ENCODE measurements around the gene KCTD21.

The KCTD21 gene

GRCh38 chr11:78192911-78193351, 4.5 kb upstream of the KCTD21 start:
- H3K27me3 ChIP-seq (ENCODE audit: low read length), result no peaks in the 10 kb centered on the region
- no peaks in the 10 kb centered on the region for H3K9me3 ChIP-seq (ENCODE audit: insufficient read depth, low read length)
- no peak overlapping the region for H3K27ac ChIP-seq (ENCODE audit: low read depth, low read length)
- H3K79me2 ChIP-seq (ENCODE audit: insufficient read depth, low read length), result no peaks in the 10 kb centered on the region
- H3F3A ChIP-seq (ENCODE audit: insufficient read depth), result no peaks in the 10 kb centered on the region
- no peak overlapping the region for H3K4me3 ChIP-seq (ENCODE audit: insufficient read depth, low read length, poor library complexity, severe bottlenecking)
- no peaks in the 10 kb centered on the region for H3K36me3 ChIP-seq (ENCODE audit: low read length)
- H3K4me2 ChIP-seq (ENCODE audit: low read depth, low read length, poor library complexity, severe bottlenecking), result no peak overlapping the region
- H2AFZ ChIP-seq (ENCODE audit: low read depth, low read length, severe bottlenecking), result no peak overlapping the region
- H3K9me2 ChIP-seq (replicated peaks; ENCODE audit: insufficient read depth, low read length), result no peaks in the 10 kb centered on the region
- H4K20me1 ChIP-seq (ENCODE audit: low read depth, low read length), result no peaks in the 10 kb centered on the region
- no peak overlapping the region for H3K9ac ChIP-seq (ENCODE audit: low read length)
- TF ChIP-seq EZH2phosphoT487 (conservative IDR thresholded peaks at IDR 0.05; ENCODE audit: low read length) (no peak), CTCF (IDR thresholded peaks at IDR 0.05; ENCODE audit: insufficient read depth, low read length, poor library complexity, severe bottlenecking) (no peak)

- no peaks in the 10 kb centered on the region for H3K79me2 ChIP-seq (ENCODE audit: insufficient read depth, low read length)
- no peak overlapping the region for H3K4me2 ChIP-seq (ENCODE audit: low read depth, low read length, poor library complexity, severe bottlenecking)
- H3K27ac ChIP-seq (ENCODE audit: low read depth, low read length), result no peak overlapping the region
- TF ChIP-seq EZH2phosphoT487 (conservative IDR thresholded peaks at IDR 0.05; ENCODE audit: low read length) (no peak), CTCF (IDR thresholded peaks at IDR 0.05; ENCODE audit: insufficient read depth, low read length, poor library complexity, severe bottlenecking) (no peak)
- H3K36me3 ChIP-seq (ENCODE audit: low read length), result no peaks in the 10 kb centered on the region
- H3K9ac ChIP-seq (ENCODE audit: low read length), result no peak overlapping the region
- H4K20me1 ChIP-seq (ENCODE audit: low read depth, low read length), result no peaks in the 10 kb centered on the region
- H3K9me3 ChIP-seq (ENCODE audit: insufficient read depth, low read length), result no peaks in the 10 kb centered on the region
- no peak overlapping the region for H3K4me3 ChIP-seq (ENCODE audit: insufficient read depth, low read length, poor library complexity, severe bottlenecking)
- H3K9me2 ChIP-seq (replicated peaks; ENCODE audit: insufficient read depth, low read length), result no peaks in the 10 kb centered on the region
- no peak overlapping the region for H2AFZ ChIP-seq (ENCODE audit: low read depth, low read length, severe bottlenecking)
- H3K27me3 ChIP-seq (ENCODE audit: low read length), result no peaks in the 10 kb centered on the region
- no peaks in the 10 kb centered on the region for H3F3A ChIP-seq (ENCODE audit: insufficient read depth)
These were observed 3.8 kb upstream of the KCTD21 start for GRCh38 chr11:78192223-78192719.

GRCh38 chr11:78190871-78191538, 2.6 kb upstream of the KCTD21 start:
- TF ChIP-seq EZH2phosphoT487 (conservative IDR thresholded peaks at IDR 0.05; ENCODE audit: low read length) (no peak), CTCF (IDR thresholded peaks at IDR 0.05; ENCODE audit: insufficient read depth, low read length, poor library complexity, severe bottlenecking) (no peak)
- no peaks in the 10 kb centered on the region for H3K79me2 ChIP-seq (ENCODE audit: insufficient read depth, low read length)
- no peak overlapping the region for H2AFZ ChIP-seq (ENCODE audit: low read depth, low read length, severe bottlenecking)
- no peaks in the 10 kb centered on the region for H4K20me1 ChIP-seq (ENCODE audit: low read depth, low read length)
- H3K9ac ChIP-seq (ENCODE audit: low read length), result no peak overlapping the region
- H3K9me3 ChIP-seq (ENCODE audit: insufficient read depth, low read length), result no peaks in the 10 kb centered on the region
- H3K4me2 ChIP-seq (ENCODE audit: low read depth, low read length, poor library complexity, severe bottlenecking), result no peak overlapping the region
- no peak overlapping the region for H3K4me3 ChIP-seq (ENCODE audit: insufficient read depth, low read length, poor library complexity, severe bottlenecking)
- H3K27me3 ChIP-seq (ENCODE audit: low read length), result no peaks in the 10 kb centered on the region
- H3K27ac ChIP-seq (ENCODE audit: low read depth, low read length), result no peak overlapping the region
- H3K9me2 ChIP-seq (replicated peaks; ENCODE audit: insufficient read depth, low read length), result no peaks in the 10 kb centered on the region
- H3F3A ChIP-seq (ENCODE audit: insufficient read depth), result no peaks in the 10 kb centered on the region
- H3K36me3 ChIP-seq (ENCODE audit: low read length), result no peaks in the 10 kb centered on the region
